Measurements from ENCODE around the gene GAS2L1.

GRCh38 chr22:29314537-29315285 is 8.3 kb downstream of the GAS2L1 start:
- TF ChIP-seq POLR2A (IDR thresholded peaks at IDR 0.05) (no peak), CTCF (IDR thresholded peaks at IDR 0.05) (no peak)
